ENCODE data around the gene BATF3.
A peak's percentile ranks its signal among the peaks of the same experiment; 100 is the strongest.

Gene BATF3

GRCh38 chr1:212688341-212689047 lies 11.1 kb downstream of the BATF3 start:
- TF ChIP-seq FOXK2 (IDR thresholded peaks at IDR 0.05) (no peak), SP1 (IDR thresholded peaks at IDR 0.05) (no peak), ZNF384 (IDR thresholded peaks at IDR 0.05) (no peak), TARDBP (IDR thresholded peaks at IDR 0.05) (no peak), FOXM1 (IDR thresholded peaks at IDR 0.05; ENCODE audit: borderline replicate concordance) (no peak), BHLHE40 (IDR thresholded peaks at IDR 0.05; ENCODE audit: borderline replicate concordance) (no peak), ARNT (IDR thresholded peaks at IDR 0.05) (no peak), HDGF (IDR thresholded peaks at IDR 0.05; ENCODE audit: borderline replicate concordance) (no peak), FOXA1 (IDR thresholded peaks at IDR 0.05) (no peak), CTBP1 (IDR thresholded peaks at IDR 0.05; ENCODE audit: borderline replicate concordance) (no peak)
- TF ChIP-seq, protein P1, sequence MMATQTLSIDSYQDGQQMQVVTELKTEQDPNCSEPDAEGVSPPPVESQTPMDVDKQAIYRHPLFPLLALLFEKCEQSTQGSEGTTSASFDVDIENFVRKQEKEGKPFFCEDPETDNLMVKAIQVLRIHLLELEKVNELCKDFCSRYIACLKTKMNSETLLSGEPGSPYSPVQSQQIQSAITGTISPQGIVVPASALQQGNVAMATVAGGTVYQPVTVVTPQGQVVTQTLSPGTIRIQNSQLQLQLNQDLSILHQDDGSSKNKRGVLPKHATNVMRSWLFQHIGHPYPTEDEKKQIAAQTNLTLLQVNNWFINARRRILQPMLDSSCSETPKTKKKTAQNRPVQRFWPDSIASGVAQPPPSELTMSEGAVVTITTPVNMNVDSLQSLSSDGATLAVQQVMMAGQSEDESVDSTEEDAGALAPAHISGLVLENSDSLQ (IDR thresholded peaks at IDR 0.05): no peak
- ChIA-PET CTCF (interaction anchor here (0.6 kb wide), 1 partner anchor 14 kb away, joined by 3 read pairs; no protein-coding TSS in a partner anchor), POLR2A (no interaction called here)
- peak; percentile 6 for DNase-seq (ENCODE audit: extremely low spot score)

GRCh38 chr1:212687811-212688210 lies 11.8 kb downstream of the BATF3 start:
- POLR2A ChIA-PET: no interaction called here

GRCh38 chr1:212686591-212686990 lies 13.0 kb downstream of the BATF3 start:
- ChIA-PET POLR2A (no interaction called here), CTCF (interaction anchor here (0.6 kb wide), 2 partner anchors 22 to 263 kb away, joined by 3 to 5 read pairs; no protein-coding TSS in a partner anchor)
- TF ChIP-seq HDGF (IDR thresholded peaks at IDR 0.05; ENCODE audit: borderline replicate concordance): no peak
- TF ChIP-seq FOXA1 (IDR thresholded peaks at IDR 0.05): no peak
- no peak for TF ChIP-seq SP1 (IDR thresholded peaks at IDR 0.05)
- TF ChIP-seq ZNF384 (IDR thresholded peaks at IDR 0.05): no peak
- no peak for TF ChIP-seq BHLHE40 (IDR thresholded peaks at IDR 0.05; ENCODE audit: borderline replicate concordance)
- TF ChIP-seq, protein P1 (IDR thresholded peaks at IDR 0.05): no peak
- TF ChIP-seq L3MBTL2 (conservative IDR thresholded peaks at IDR 0.05): no peak
- TF ChIP-seq CTBP1 (IDR thresholded peaks at IDR 0.05; ENCODE audit: borderline replicate concordance): no peak
- no peak for DNase-seq (ENCODE audit: extremely low spot score)

More at GRCh38 chr1:212687811-212688210, 11.8 kb downstream of the BATF3 start:
- no peak for TF ChIP-seq BHLHE40 (IDR thresholded peaks at IDR 0.05; ENCODE audit: borderline replicate concordance)
- no peak for TF ChIP-seq TARDBP (IDR thresholded peaks at IDR 0.05)
- no peak for TF ChIP-seq FOXK2 (IDR thresholded peaks at IDR 0.05)
- no peak for TF ChIP-seq L3MBTL2 (conservative IDR thresholded peaks at IDR 0.05)
- no peak for TF ChIP-seq SP1 (IDR thresholded peaks at IDR 0.05)
- TF ChIP-seq SUZ12 (IDR thresholded peaks at IDR 0.05): no peak
- no peak for DNase-seq (ENCODE audit: extremely low spot score)
- CTCF ChIA-PET: no interaction called here

DNA sequence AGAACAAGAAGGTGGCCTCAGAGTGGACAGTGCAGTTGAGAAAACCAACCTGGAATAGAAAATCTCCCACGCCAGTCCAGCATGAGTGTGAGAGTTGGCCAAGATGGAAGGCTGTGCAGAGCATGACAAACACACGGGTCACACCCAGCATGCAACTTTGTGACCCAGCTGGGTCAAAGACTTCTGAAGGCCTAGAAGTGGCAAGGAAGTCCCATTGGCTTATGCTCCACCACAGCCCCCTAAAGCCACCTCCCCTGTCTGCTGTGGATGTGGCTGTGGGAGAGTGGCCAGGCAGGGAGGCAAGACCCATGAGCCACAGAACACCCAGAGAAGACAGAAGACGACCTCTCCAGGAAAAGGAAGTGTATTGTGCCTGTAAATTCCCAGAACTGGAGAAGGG lies 13.6 kb downstream of the BATF3 start:
- TF ChIP-seq NFRKB (IDR thresholded peaks at IDR 0.05) (no peak), CTBP1 (IDR thresholded peaks at IDR 0.05; ENCODE audit: borderline replicate concordance) (no peak), L3MBTL2 (conservative IDR thresholded peaks at IDR 0.05) (no peak), TARDBP (IDR thresholded peaks at IDR 0.05) (no peak), FOXM1 (IDR thresholded peaks at IDR 0.05; ENCODE audit: borderline replicate concordance) (no peak), SP1 (IDR thresholded peaks at IDR 0.05) (no peak), LEF1 (IDR thresholded peaks at IDR 0.05; ENCODE audit: borderline replicate concordance) (no peak), FOXA1 (IDR thresholded peaks at IDR 0.05) (no peak), BHLHE40 (IDR thresholded peaks at IDR 0.05; ENCODE audit: borderline replicate concordance) (no peak), FOXK2 (IDR thresholded peaks at IDR 0.05) (no peak), ARNT (IDR thresholded peaks at IDR 0.05) (no peak)
- DNase-seq (ENCODE audit: extremely low spot score): no peak
- ChIA-PET POLR2A (no interaction called here), CTCF (no interaction called here)

DNA sequence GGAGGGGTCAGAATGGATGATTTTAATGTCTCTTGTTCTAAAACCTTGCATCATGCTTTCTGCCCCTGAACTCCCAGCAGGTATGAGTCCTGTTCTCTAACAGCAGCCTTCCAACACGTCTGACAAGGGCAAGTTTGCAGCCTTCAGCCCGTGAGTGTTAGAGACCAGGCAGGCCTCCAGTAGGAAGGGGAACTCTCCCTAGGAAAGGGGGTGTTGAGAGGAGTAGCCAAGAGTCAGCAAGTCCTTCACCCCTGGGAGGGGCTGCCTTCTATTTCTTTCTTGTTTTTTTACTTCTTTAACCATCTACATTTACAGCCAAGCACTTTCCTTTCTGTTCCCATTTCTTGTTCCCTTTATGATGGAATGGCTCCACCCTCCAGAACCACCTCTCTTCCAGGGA lies 14.2 kb downstream of the BATF3 start:
- CTCF ChIA-PET: no interaction called here
- DNase-seq (ENCODE audit: extremely low spot score): no peak

More for the DNA sequence above, 14.2 kb downstream of the BATF3 start:
- TF ChIP-seq L3MBTL2 (conservative IDR thresholded peaks at IDR 0.05): no peak
- TF ChIP-seq, protein P1 (IDR thresholded peaks at IDR 0.05): no peak
- TF ChIP-seq CTBP1 (IDR thresholded peaks at IDR 0.05; ENCODE audit: borderline replicate concordance): no peak
- TF ChIP-seq FOXA1 (IDR thresholded peaks at IDR 0.05): no peak
- TF ChIP-seq SP1 (IDR thresholded peaks at IDR 0.05): no peak
- TF ChIP-seq BHLHE40 (IDR thresholded peaks at IDR 0.05; ENCODE audit: borderline replicate concordance): no peak
- no peak for TF ChIP-seq ARNT (IDR thresholded peaks at IDR 0.05)
- no peak for TF ChIP-seq ZNF384 (IDR thresholded peaks at IDR 0.05)
- no peak for TF ChIP-seq HDGF (IDR thresholded peaks at IDR 0.05; ENCODE audit: borderline replicate concordance)
- no peak for TF ChIP-seq SUZ12 (IDR thresholded peaks at IDR 0.05)
- no peak for TF ChIP-seq FOXK2 (IDR thresholded peaks at IDR 0.05)
- TF ChIP-seq LEF1 (IDR thresholded peaks at IDR 0.05; ENCODE audit: borderline replicate concordance): no peak
- TF ChIP-seq FOXM1 (IDR thresholded peaks at IDR 0.05; ENCODE audit: borderline replicate concordance): no peak
- TF ChIP-seq NFRKB (IDR thresholded peaks at IDR 0.05): no peak
- no peak for TF ChIP-seq TARDBP (IDR thresholded peaks at IDR 0.05)
- TF ChIP-seq ELF4 (IDR thresholded peaks at IDR 0.05): no peak
- POLR2A ChIA-PET: no interaction called here

All from HEK293T (cell line).